Thyroid gland (tissue), 4 donors: ENCODE results near the gene AKR1C2.
"Not testable (repeated sequence)": the region's sequence is repeated elsewhere in the genome, so short reads cannot be mapped to it uniquely, and the experiment has no call there.

ENCODE experiments used
- POLR2A ChIP-seq, 2 donors: fragments of 450-650 bp; IDR thresholded peaks; one replicate each; pipeline ENCODE4 v1.6.1; 2017; ENCODE audit warnings: antibody characterized with exemption in 2 of 2, mild to moderate bottlenecking in 2 of 2, moderate library complexity in 1 of 2
- TF ChIP-seq, protein P1 (sequence below), 6 experiments: fragments of 200-600 bp in 3 of 6; fragments of 450-650 bp in 3 of 6; sonication (generic) in 3 of 6; IDR thresholded peaks; one replicate each; pipeline ENCODE4 v1.5.1; 2016 to 2019; ENCODE audit warnings: antibody characterized with exemption in 6 of 6, mild to moderate bottlenecking in 2 of 6, inconsistent platforms in 1 of 6, moderate library complexity in 1 of 6

DNA sequence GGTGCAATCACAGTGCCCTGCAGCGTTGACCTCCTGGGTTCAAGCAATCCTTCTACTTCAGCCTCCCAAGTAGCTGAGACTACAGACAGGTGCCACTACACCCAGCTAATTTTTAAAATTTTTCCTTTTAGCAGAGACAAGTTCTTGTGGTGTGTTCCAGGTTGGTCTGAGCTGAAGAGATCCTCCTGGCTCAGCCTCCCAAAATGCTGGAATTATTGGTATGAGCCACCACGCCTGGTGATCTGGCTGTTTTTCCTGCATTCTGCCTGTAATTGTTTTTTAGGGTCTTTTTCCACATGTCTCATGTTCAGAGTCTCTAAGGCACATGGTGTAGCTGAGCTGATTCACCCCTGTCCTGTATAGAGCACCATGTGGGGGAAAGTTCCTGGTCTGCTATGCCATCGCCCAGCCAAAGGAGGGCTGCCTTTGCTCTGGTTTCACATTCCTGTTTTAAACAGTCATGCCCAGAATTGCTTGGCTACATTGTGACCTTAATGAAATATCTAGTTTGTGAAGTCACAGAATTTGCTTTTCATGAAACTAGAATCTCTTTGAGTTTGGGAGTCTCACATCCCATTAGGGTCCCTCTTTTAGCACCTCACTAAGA lies 15.1 kb upstream of the AKR1C2 start:
- TF ChIP-seq, protein P1, sequence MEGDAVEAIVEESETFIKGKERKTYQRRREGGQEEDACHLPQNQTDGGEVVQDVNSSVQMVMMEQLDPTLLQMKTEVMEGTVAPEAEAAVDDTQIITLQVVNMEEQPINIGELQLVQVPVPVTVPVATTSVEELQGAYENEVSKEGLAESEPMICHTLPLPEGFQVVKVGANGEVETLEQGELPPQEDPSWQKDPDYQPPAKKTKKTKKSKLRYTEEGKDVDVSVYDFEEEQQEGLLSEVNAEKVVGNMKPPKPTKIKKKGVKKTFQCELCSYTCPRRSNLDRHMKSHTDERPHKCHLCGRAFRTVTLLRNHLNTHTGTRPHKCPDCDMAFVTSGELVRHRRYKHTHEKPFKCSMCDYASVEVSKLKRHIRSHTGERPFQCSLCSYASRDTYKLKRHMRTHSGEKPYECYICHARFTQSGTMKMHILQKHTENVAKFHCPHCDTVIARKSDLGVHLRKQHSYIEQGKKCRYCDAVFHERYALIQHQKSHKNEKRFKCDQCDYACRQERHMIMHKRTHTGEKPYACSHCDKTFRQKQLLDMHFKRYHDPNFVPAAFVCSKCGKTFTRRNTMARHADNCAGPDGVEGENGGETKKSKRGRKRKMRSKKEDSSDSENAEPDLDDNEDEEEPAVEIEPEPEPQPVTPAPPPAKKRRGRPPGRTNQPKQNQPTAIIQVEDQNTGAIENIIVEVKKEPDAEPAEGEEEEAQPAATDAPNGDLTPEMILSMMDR (IDR thresholded peaks at IDR 0.05): peak in 4 of 6 experiments; percentile 19 to 52 (median 42)
- not testable (repeated sequence) for TF ChIP-seq POLR2A (IDR thresholded peaks at IDR 0.05)
